ENCODE data around the gene METTL15.
"Not testable (repeated sequence)": the region's sequence is repeated elsewhere in the genome, so short reads cannot be mapped to it uniquely, and the experiment has no call there.

METTL15 gene

DNA sequence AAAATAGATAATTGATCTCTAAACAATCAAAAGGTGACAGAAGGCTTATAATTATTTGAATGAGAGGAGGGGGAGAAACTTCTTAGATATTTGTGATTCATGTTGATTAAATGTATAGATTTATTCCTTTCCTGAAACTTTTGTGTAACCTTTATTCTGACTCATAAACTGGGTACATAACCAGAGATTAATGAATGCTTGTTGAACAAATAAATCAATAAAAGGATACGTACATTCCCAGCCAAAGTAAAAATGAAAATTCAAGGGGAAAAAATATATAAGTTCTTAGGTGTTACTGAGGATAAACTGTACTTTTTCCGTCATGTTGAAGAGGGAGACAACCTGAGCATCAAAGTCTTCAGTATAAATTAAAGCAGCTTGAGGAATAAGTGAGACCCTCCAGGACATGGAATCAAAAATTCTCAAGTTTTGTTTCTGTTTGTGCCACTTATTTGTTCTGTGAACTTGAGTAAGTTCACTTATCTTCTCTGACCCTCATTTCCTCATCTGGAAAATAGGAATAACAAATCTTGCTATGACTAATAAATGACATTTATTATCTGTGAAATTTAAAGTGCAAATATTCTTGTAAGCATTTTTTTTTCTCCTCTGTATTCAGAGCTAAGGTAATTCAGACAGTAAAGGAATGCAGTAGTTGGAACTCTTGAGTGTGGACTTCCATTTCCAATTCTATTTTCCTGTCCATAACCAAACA is 195.4 kb downstream of the METTL15 start:
- no peak for DNase-seq

GRCh38 chr11:28315440-28315839 is 207.3 kb downstream of the METTL15 start:
- DNase-seq = no peak

GRCh38 chr11:28318871-28319270 is 210.7 kb downstream of the METTL15 start:
- DNase-seq = no peak

DNA sequence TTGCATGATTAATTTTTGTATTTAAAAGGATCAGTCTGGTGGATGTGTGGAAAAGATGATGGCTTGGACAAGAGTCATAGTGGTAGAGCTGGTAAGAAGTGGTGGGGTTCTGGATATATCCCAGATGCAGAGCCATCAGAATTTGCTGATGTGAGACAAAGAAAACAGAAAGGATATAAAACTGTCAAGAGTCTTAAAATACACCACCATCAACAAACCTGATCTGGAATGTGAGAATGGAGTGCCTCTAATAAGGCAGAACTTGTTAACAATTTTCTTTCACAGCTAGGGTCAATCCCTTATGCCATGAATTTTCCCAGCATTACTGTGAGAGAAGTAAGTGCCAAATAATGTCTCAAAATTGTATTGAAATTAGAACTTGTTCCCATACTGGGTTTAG is 215.4 kb downstream of the METTL15 start:
- no peak for DNase-seq

- DNase-seq = not testable (repeated sequence)
Observed at GRCh38 chr11:28332393-28332792, 224.2 kb downstream of the METTL15 start.

- no peak for DNase-seq
Observed at GRCh38 chr11:28337701-28338100, 229.5 kb downstream of the METTL15 start.

DNA sequence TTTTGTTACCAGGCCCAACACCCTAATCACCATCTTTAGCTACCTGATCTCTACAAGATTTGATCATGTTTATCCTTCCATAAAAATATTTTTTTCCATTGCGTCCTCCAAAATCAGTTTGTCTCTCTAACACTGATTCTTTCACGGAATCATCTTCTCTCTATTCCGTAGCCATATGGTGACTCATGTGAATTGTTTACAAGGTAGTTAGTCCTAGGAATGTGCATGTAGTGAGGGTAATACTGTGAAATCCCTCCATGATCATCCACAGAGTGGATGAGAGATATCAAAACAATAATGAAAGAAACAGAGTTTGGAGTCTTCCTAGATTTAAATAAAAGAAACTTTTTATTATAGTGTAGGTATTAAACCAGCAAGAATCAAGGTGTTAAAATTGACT is 230.2 kb downstream of the METTL15 start:
- no peak for DNase-seq

DNA sequence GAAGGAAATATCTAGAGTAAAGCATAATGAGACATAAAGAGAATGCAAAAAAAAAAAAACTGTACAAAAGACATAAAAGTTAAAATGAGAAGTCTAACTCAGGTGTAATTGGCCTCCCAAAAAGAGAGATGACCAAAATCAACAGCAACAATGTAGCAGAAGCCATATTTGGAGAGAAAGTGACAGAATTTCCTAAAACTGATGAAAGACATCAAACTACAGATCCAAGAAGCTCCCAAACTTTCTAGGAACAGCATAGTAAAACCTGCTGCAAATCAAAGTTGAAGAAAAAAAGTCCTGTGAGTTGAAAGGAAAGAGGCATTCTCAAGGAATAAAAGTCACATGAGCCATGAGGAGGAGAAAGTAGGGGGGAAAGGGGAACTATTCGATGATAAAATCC is 231.3 kb downstream of the METTL15 start:
- DNase-seq = no peak

DNA sequence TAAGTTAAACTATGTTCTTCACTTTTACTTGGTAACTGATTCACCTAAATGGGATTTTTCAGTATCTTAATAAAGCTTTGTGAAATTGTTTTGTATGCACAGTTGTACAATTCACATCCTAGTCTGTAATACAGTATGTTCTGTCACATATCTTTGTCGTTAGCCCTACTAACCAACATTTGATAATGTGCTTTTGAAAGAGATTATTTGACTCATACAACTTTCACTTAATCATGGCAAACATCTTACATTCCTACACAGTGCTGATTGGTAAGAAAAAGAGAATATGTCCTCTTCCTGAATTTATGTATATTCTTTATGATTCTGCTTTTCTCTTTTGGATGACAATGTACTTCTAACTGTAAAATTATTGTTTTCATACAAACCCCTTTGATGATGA is 234.5 kb downstream of the METTL15 start:
- DNase-seq = no peak

DNA sequence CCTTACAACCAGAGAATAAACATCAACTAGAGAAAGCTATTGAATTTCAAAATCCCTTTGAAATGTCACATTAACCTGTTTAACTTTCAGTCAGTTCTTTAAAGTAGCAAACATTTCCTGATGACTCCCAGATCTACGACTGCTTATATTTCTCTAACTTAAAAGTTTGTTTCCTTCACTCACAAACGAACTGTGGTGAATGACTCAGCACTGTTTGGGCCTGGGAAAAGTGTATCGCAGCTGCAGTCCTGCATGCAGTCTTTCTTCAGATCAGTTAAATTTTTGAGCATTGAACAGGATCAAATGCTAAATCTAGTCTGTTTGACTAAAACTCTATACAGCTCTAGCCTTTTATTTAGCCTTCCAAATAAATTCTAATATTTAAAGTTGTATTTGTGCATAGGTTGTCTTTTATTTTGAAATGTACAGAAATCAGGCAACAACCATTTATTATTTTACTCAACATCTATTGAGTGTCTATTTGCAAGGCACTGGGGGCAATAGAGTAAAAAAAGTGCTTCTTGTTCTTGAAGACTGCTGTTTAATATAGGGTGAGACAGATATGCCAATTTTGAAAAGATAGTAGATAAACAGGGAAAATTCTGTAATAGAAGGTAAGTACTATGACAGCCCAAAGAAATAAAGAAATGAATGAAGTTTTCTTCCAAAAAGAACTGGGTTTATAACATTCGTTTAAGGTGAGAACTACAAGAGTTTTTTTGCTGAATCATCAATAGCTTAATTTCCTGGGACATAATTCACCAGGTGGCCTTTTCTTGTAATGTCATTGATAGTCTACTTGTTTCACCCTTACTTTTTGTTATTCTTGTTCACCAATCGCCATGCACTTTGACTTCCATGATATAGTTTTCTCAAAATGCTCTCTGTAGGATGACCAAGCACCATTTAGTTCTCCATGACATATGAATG is 235.4 kb downstream of the METTL15 start:
- DNase-seq = no peak

DNA sequence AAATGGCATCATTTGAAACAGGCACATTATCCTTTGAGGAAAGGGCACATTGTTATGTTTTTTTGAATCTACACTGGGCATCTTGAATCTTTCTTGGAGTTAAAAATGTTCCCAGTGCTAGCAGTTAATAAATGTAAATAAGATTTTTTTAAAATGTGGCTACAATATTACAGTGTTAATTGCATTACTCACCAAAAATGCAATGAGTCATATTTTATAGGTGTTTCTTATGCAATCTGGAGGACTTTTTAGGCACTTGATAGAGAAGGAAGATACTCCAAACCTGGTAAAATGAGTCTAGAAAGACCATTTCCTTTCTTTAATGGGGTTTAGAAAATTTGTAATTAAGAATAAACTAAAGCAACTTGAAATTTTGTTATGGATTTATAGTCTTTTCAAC is 238.0 kb downstream of the METTL15 start:
- no peak for DNase-seq

GRCh38 chr11:28346721-28347120 is 238.5 kb downstream of the METTL15 start:
- no peak for DNase-seq

- no peak for DNase-seq
Observed at GRCh38 chr11:28347371-28347770, 239.2 kb downstream of the METTL15 start.

GRCh38 chr11:28350216-28350615 is 242.0 kb downstream of the METTL15 start:
- DNase-seq = no peak

GRCh38 chr11:28353991-28354390 is 245.8 kb downstream of the METTL15 start:
- DNase-seq = no peak

- no peak for DNase-seq
Observed at GRCh38 chr11:28366549-28367346, 258.6 kb downstream of the METTL15 start.

- not testable (repeated sequence) for DNase-seq
Observed at GRCh38 chr11:28378095-28378494, 269.9 kb downstream of the METTL15 start.

Measured in NCI-H1417 (cell line).